Heart left ventricle (tissue), 16 donors: ENCODE results near the gene RPS27L. TPM values are rescaled to one million over a fixed set of nuclear protein-coding genes. Genes with fewer than 3 reads are reported as not detected.
A peak's percentile ranks its signal among the peaks of the same experiment; 100 is the strongest.

Experiments used
- ATAC-seq, 4 donors: fragments of 200-7000 bp; cut with Tn5 transposase; one replicate each; pipeline ENCODE4 v1.9.1; 2020 to 2022; ENCODE audit warnings: moderate library complexity in 4 of 4, mild to moderate bottlenecking in 3 of 4, moderate number of reproducible peaks in 1 of 4
- DNase-seq, 5 donors: peaks; one replicate each; pipeline ENCODE4 v3.0.0-alpha.2; 2020
- H3K27ac ChIP-seq, 12 donors: fragments of 200-600 bp; sonication (generic) in 4 of 12; one replicate each; pipeline versions ENCODE4 v1.5.0 to v1.8.0; 2016 to 2022; ENCODE audit warnings: mild to moderate bottlenecking in 2 of 12
- H3K27me3 ChIP-seq, 9 donors: fragments of 200-600 bp; sonication (generic) in 2 of 9; one replicate each; pipeline versions ENCODE4 v1.5.1 to v1.8.0; 2016 to 2022; ENCODE audit warnings: mild to moderate bottlenecking in 3 of 9
- H3K36me3 ChIP-seq, 9 donors: fragments of 200-600 bp; sonication (generic) in 2 of 9; one replicate each; pipeline versions ENCODE4 v1.5.0 to v1.8.0; 2018 to 2022; ENCODE audit warnings: mild to moderate bottlenecking in 2 of 9
- H3K4me1 ChIP-seq, 12 donors: fragments of 200-600 bp; sonication (generic) in 4 of 12; one replicate each; pipeline versions ENCODE4 v1.5.0 to v1.8.0; 2016 to 2022; ENCODE audit warnings: mild to moderate bottlenecking in 3 of 12
- H3K4me3 ChIP-seq, 12 donors: fragments of 200-600 bp; sonication (generic) in 4 of 12; one replicate each; pipeline versions ENCODE4 v1.5.0 to v1.8.0; 2017 to 2022; ENCODE audit warnings: mild to moderate bottlenecking in 9 of 12, moderate library complexity in 4 of 12
- H3K9me3 ChIP-seq, 12 donors: fragments of 200-600 bp; sonication (generic) in 4 of 12; one replicate each; pipeline versions ENCODE4 v1.5.0 to v1.8.0; 2016 to 2022; ENCODE audit warnings: mild to moderate bottlenecking in 1 of 12
- POLR2A ChIP-seq, 2 donors: fragments of 450-650 bp; IDR thresholded peaks; one replicate each; pipeline ENCODE4 v1.6.1; 2017; ENCODE audit warnings: antibody characterized with exemption in 2 of 2, mild to moderate bottlenecking in 2 of 2, moderate library complexity in 2 of 2
- WGBS, 4 donors: extraction: QIAGEN DNeasy Blood & Tissue Kit in 2 of 4; methylation state at CpG; one replicate each; pipeline versions ENCODE4 v1.1.5 to v1.1.7; 2013 to 2018; 5-methylcytosine and 5-hydroxymethylcytosine counted together
- intact Hi-C, 10 donors: fragments of 100-400 bp; cut with DNase I; formaldehyde crosslinking; loops; one replicate each; pipeline versions ENCODE4 v1.11.1 to v1.14.2; 2022
- polyA plus RNA-seq, 2 donors: library from polyadenylated mRNA; stranded (reverse); fragments of 200-250 nt; gene quantifications; one replicate each; pipeline ENCODE4 v1.2.3, GENCODE V29; 2013
- total RNA-seq, 9 donors: library from RNA; depleted of rRNA in 2 of 9; stranded (reverse); fragments of >200 nt in 2 of 9; fragmentation: NEBNext Ultra II Directional in 3 of 9; extraction: Animal tissue kit (Norgen Biotek cat#: 25700) in 3 of 9; gene quantifications; one replicate each; pipeline versions ENCODE4 v1.1.0 to v1.2.4, GENCODE V29; 2016 to 2023
- TF ChIP-seq, protein P1 (sequence below), 12 donors: fragments of 200-600 bp; sonication (generic) in 4 of 12; IDR thresholded peaks; one replicate each; pipeline versions ENCODE4 v1.5.0 to v1.8.0; 2018 to 2022; ENCODE audit warnings: antibody characterized with exemption in 12 of 12, mild to moderate bottlenecking in 5 of 12
- donor health status: ischemic (EF 13 %, LVEDD 7.1; RV severe dilation, severe dysfunction).
- donor health status: healthy with polysubstance abuse.
- donor health status: DM: no; HTN: yes; CAD: no.
- donor health status: DM: no; HTN: no; CAD: no.
- donor health status: ischemic (EF 25% LVEDD 6.9; RV normal size, moderate dysfunction).
- donor health status: ischemic (EF 25% LVEDD 5.7; RV mildly dilated, moderate dysfunction).
- donor health status: healthy.
- donor health status: DM: yes; HTN: yes; CAD: no.
- donor health status: ischemic (EF 35%, LVEDD 5.7; RV mildly dilated, moderate dysfunction).
- donor health status: nonischemic (EF 11% LVEDD 7.7; RV severe dilation, severe dysfunction).
- donor health status: DM: yes; HTN: yes; CAD: no.
- donor health status: PGD.
- donor health status: ischemic (EF 29% LVEDD 5.4; RV normal size, mild dysfunction).
- donor health status: nonischemic (EF 23%, LVEDD 6.1; RV moderate dilation, normal function).

RPS27L gene
- total and polyA plus RNA-seq, 11 donors = 53.4 to 221 (median 137) TPM

DNA sequence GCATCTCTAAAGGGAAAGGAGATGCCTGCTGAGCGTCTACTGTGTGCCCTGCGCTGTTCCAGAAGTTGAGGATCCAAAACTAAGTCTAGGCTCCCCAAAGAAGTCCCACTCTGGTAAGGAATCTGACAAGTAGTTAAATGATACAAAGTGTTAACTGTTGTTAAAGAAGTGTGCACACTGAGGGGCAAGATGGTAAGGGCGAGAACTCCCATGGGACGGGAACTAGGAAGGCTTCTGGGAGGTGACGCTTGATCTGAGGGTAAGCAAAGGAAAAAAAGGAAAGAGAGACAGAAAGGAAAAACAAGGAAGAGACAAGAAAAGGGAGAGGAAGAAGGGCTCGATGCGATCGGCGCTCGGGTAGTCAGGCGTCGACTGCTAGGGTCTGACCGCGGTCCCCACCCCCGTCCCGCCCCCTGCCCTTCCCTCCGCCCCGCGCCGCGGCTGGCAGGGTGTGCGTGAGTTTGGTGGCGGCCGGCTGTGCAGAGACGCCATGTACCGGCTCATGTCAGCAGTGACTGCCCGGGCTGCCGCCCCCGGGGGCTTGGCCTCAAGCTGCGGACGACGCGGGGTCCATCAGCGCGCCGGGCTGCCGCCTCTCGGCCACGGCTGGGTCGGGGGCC lies 35.8 kb downstream of the RPS27L start, which contains the start of gene LACTB:
TSS of gene LACTB (plus strand) at position 480 of the 620 bp plus-strand sequence. CDS start at position 491, 11 bp downstream.
- peak within 1 kb of the TSS; percentile 88 to 97 (median 94) for H3K27ac ChIP-seq
- H3K36me3 ChIP-seq = peaks cover 0 to 18% (median 7%) of the 10 kb centered on the region in 9 donors
- peak; percentile 90 to 94 (median 90) for DNase-seq
- peak; percentile 91 to 98 (median 94) for ATAC-seq
- H3K9me3 ChIP-seq = peaks cover 0 to 16% (median 0%) of the 10 kb centered on the region in 12 donors
- TF ChIP-seq, protein P1, sequence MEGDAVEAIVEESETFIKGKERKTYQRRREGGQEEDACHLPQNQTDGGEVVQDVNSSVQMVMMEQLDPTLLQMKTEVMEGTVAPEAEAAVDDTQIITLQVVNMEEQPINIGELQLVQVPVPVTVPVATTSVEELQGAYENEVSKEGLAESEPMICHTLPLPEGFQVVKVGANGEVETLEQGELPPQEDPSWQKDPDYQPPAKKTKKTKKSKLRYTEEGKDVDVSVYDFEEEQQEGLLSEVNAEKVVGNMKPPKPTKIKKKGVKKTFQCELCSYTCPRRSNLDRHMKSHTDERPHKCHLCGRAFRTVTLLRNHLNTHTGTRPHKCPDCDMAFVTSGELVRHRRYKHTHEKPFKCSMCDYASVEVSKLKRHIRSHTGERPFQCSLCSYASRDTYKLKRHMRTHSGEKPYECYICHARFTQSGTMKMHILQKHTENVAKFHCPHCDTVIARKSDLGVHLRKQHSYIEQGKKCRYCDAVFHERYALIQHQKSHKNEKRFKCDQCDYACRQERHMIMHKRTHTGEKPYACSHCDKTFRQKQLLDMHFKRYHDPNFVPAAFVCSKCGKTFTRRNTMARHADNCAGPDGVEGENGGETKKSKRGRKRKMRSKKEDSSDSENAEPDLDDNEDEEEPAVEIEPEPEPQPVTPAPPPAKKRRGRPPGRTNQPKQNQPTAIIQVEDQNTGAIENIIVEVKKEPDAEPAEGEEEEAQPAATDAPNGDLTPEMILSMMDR (IDR thresholded peaks at IDR 0.05) = no peak
- TF ChIP-seq POLR2A (IDR thresholded peaks at IDR 0.05) = peak in 1 of 2 donors; percentile 44
- H3K4me1 ChIP-seq = peaks cover 0 to 15% (median 7%) of the 10 kb centered on the region in 12 donors
- H3K4me3 ChIP-seq = peak within 1 kb of the TSS; percentile 72 to 99 (median 95)
- no peaks in the 10 kb centered on the region for H3K27me3 ChIP-seq
- intact Hi-C loops = loop anchor here in 2 of 10 donors (2.0 to 5.0 kb wide), 2 partner anchors 35 to 66 kb away; partner anchors contain the start of genes RAB8B (in 1 of the 2) and RPS27L (in 1 of the 2)
- 1 to 2% (median 2%) methylated on average over 27 to 40 of the region's 40 CpGs for WGBS, 4 donors

GRCh38 chr15:63118854-63119253 lies 38.4 kb downstream of the RPS27L start:
- H3K4me1 ChIP-seq = peaks cover 0 to 15% (median 7%) of the 10 kb centered on the region in 12 donors
- TF ChIP-seq, protein P1 (IDR thresholded peaks at IDR 0.05) = no peak
- no peak for TF ChIP-seq POLR2A (IDR thresholded peaks at IDR 0.05)
- H3K36me3 ChIP-seq = no peaks in the 10 kb centered on the region
- no peaks in the 10 kb centered on the region for H3K27me3 ChIP-seq
- ATAC-seq (no peak), DNase-seq (no peak)
- intact Hi-C loops = loop anchor here in 1 of 10 donors (10.0 kb wide), 1 partner anchor 664 kb away; no protein-coding TSS in a partner anchor
- no peak overlapping the region for H3K27ac ChIP-seq
- peaks cover 0 to 16% (median 0%) of the 10 kb centered on the region in 12 donors for H3K9me3 ChIP-seq
- 87 to 92% (median 92%) methylated on average over 3 of the region's 3 CpGs for WGBS, 4 donors
- no peak overlapping the region for H3K4me3 ChIP-seq

GRCh38 chr15:63114465-63114864 lies 42.8 kb downstream of the RPS27L start:
- H3K4me1 ChIP-seq = no peaks in the 10 kb centered on the region
- intact Hi-C loops = loop anchor here in 1 of 10 donors (10.0 kb wide), 1 partner anchor 660 kb away; no protein-coding TSS in a partner anchor
- H3K27me3 ChIP-seq = no peaks in the 10 kb centered on the region
- H3K36me3 ChIP-seq = no peaks in the 10 kb centered on the region
- 53 to 80% (median 75%) methylated on average over 2 of the region's 2 CpGs for WGBS, 4 donors
- no peak overlapping the region for H3K4me3 ChIP-seq
- no peak overlapping the region for H3K27ac ChIP-seq
- DNase-seq (no peak), ATAC-seq (no peak)
- H3K9me3 ChIP-seq = peaks cover 0 to 6% (median 0%) of the 10 kb centered on the region in 12 donors
- TF ChIP-seq POLR2A (IDR thresholded peaks at IDR 0.05) = no peak
- TF ChIP-seq, protein P1 (IDR thresholded peaks at IDR 0.05) = no peak

GRCh38 chr15:63112871-63113270 lies 44.4 kb downstream of the RPS27L start:
- Histone ChIP-seq H3K4me1 (peaks cover 0 to 3% (median 0%) of the 10 kb centered on the region in 12 donors), H3K36me3 (no peaks in the 10 kb centered on the region), H3K4me3 (no peak overlapping the region), H3K27ac (no peak overlapping the region), H3K9me3 (no peaks in the 10 kb centered on the region), H3K27me3 (no peaks in the 10 kb centered on the region)
- ATAC-seq (peak in 1 of 4 donors; percentile 53), DNase-seq (no peak)
- TF ChIP-seq, protein P1 (IDR thresholded peaks at IDR 0.05) = no peak
- no peak for TF ChIP-seq POLR2A (IDR thresholded peaks at IDR 0.05)
- 92 to 98% (median 94%) methylated on average over 3 of the region's 3 CpGs for WGBS, 4 donors
- intact Hi-C loops = loop anchor here in 1 of 10 donors (10.0 kb wide), 1 partner anchor 658 kb away; no protein-coding TSS in a partner anchor
